Large intestine (tissue), 3 donors: Measurements from ENCODE around the gene PIGC. TPM values are rescaled to one million over a fixed set of nuclear protein-coding genes. Genes with fewer than 3 reads are reported as not detected.

Source experiments
- DNase-seq, 2 donors: peaks; one replicate each; pipeline versions ENCODE4 v3.0.0 to v3.0.0-alpha.2; 2013
- H3K27ac ChIP-seq: one replicate; pipeline ENCODE4 v1.5.1; 2013; ENCODE audit warnings: low read length
- H3K27me3 ChIP-seq: 2 replicates; pipeline ENCODE4 v1.6.1; 2013; ENCODE audit warnings: low read length; ENCODE audit not compliant: control insufficient read depth, insufficient read depth
- H3K36me3 ChIP-seq: 2 replicates; pipeline ENCODE4 v1.6.1; 2013; ENCODE audit warnings: low read length; ENCODE audit not compliant: control insufficient read depth, insufficient read depth
- H3K4me1 ChIP-seq: one replicate; pipeline ENCODE4 v1.6.1; 2013; ENCODE audit warnings: low read length; ENCODE audit not compliant: control insufficient read depth, insufficient read depth
- H3K4me3 ChIP-seq: one replicate; pipeline ENCODE4 v1.5.1; 2013; ENCODE audit warnings: low read length
- H3K9me3 ChIP-seq: one replicate; pipeline ENCODE4 v1.6.1; 2013; ENCODE audit warnings: mild to moderate bottlenecking, low read depth, low read length, moderate library complexity; ENCODE audit not compliant: control insufficient read depth
- WGBS: methylation state at CpG from one replicate; pipeline ENCODE4 v1.1.5; 2013; ENCODE audit warnings: low lambda C conversion rate; ENCODE audit not compliant: insufficient coverage; 5-methylcytosine and 5-hydroxymethylcytosine counted together
- polyA plus RNA-seq: library from polyadenylated mRNA; unstranded; fragments of 120-200 nt; gene quantifications from one replicate; pipeline ENCODE4 v1.2.1, GENCODE V29; 2013

Gene PIGC
- polyA plus RNA-seq, 1 donor: 30.6 TPM

GRCh38 chr1:172469717-172470116, 25.8 kb upstream of the PIGC start:
- WGBS: no CpG with 5 or more reads among the region's 3 CpGs
- Histone ChIP-seq H3K4me1 (peaks cover 16% of the 10 kb centered on the region), H3K4me3 (no peak overlapping the region), H3K27ac (peak overlapping the region; percentile 70), H3K27me3 (no peaks in the 10 kb centered on the region), H3K36me3 (no peaks in the 10 kb centered on the region), H3K9me3 (no peaks in the 10 kb centered on the region)
- no peak for DNase-seq

DNA sequence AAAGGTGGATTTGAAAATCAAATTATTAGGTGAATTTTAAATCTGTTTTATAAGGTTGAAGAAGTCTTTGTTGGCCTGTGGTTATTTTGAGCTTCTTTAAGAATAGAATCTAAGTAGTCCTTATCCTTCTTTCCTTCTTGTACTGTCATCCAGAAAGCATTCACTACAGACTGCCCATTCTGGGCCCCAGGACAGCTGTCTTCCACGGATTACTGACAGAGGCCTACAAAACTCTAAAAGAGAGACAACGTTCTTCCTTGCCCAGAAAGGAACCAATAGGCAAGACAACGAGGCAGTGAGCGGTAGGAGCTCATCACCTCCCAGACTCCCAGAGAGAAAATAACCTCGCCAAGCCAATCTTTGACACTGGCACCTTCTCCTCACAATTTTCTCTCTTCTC, 24.4 kb upstream of the PIGC start:
- Histone ChIP-seq H3K4me1 (peaks cover 16% of the 10 kb centered on the region), H3K36me3 (no peaks in the 10 kb centered on the region), H3K9me3 (no peaks in the 10 kb centered on the region), H3K27ac (peak overlapping the region; percentile 77), H3K4me3 (no peak overlapping the region), H3K27me3 (no peaks in the 10 kb centered on the region)
- WGBS: no CpG with 5 or more reads among the region's 5 CpGs
- DNase-seq: no peak

GRCh38 chr1:172467446-172467845, 23.6 kb upstream of the PIGC start:
- H3K9me3 ChIP-seq: no peaks in the 10 kb centered on the region

DNA sequence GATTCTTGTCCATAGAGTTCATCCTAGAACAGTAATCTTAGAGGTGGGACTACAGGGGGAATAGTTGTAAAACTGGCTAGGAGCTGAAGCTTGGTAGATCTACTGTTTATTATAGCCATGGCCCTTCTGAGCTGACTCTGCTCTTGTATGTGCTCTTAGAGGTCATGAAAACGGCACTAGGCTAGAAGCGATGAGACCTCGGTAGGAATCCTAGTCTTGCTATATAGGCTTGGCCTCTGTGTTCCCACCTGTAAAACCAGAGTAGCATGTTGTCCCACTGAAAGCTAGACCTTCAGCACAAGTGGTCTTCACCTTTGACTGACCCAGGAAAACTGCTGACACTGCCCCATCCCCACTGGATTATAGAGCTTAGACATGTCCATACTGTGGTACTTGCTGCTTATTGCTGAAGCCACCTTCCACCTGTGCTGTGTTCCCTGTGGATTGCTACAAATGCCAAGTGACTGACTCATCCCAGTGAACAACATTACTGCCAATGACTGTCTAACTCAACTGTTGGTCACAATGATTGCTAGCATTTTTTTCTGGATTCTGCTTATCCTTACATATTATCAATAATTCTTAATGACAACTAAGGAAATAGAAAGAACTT, 23.0 kb upstream of the PIGC start:
- H3K36me3 ChIP-seq: no peaks in the 10 kb centered on the region
- peaks cover 16% of the 10 kb centered on the region for H3K4me1 ChIP-seq
- peak overlapping the region; percentile 77 for H3K27ac ChIP-seq
- no peaks in the 10 kb centered on the region for H3K9me3 ChIP-seq
- peak in 1 of 2 donors; percentile 65 for DNase-seq
- whole genome bisulfite sequencing: no CpG with 5 or more reads among the region's 3 CpGs
- H3K27me3 ChIP-seq: no peaks in the 10 kb centered on the region
- no peak overlapping the region for H3K4me3 ChIP-seq

More at GRCh38 chr1:172467446-172467845, 23.6 kb upstream of the PIGC start:
- Histone ChIP-seq H3K4me3 (no peak overlapping the region), H3K27ac (peak overlapping the region; percentile 77), H3K27me3 (no peaks in the 10 kb centered on the region), H3K36me3 (no peaks in the 10 kb centered on the region), H3K4me1 (peaks cover 16% of the 10 kb centered on the region)
- WGBS: 0% methylated on average over 1 of the region's 3 CpGs
- peak; percentile 58 to 78 for DNase-seq

DNA sequence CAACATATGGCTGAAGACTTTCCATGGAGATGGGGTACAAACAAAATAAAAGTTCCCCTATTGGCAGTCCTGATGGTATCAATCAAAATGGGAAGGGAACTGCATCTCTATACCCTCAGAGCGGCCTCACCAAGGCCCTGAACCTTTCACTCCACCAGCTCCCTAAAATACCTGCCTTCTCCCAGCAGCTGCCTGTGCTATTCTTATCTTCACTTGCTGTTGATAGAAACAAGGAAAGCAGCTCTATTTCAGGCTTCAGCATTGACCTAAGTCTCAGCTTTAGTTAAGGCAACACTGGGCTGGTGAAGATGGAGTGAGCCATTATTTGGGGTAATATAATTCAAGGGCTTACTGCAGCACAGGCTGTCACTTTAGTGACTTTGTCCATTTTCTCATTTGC, 21.7 kb upstream of the PIGC start:
- H3K27ac ChIP-seq: no peak overlapping the region
- no peaks in the 10 kb centered on the region for H3K36me3 ChIP-seq
- DNase-seq: no peak
- peaks cover 15% of the 10 kb centered on the region for H3K4me1 ChIP-seq
- H3K9me3 ChIP-seq: no peaks in the 10 kb centered on the region
- H3K27me3 ChIP-seq: no peaks in the 10 kb centered on the region
- H3K4me3 ChIP-seq: no peak overlapping the region
- no CpG with 5 or more reads among the region's 1 CpG for WGBS

- Histone ChIP-seq H3K36me3 (no peaks in the 10 kb centered on the region), H3K27ac (no peak overlapping the region), H3K27me3 (no peaks in the 10 kb centered on the region), H3K4me3 (no peak overlapping the region), H3K9me3 (no peaks in the 10 kb centered on the region), H3K4me1 (peaks cover 5% of the 10 kb centered on the region)
- no peak for DNase-seq
- no CpG with 5 or more reads among the region's 1 CpG for WGBS
Observed at GRCh38 chr1:172460887-172461315, 17.0 kb upstream of the PIGC start.

GRCh38 chr1:172460177-172460576, 16.3 kb upstream of the PIGC start:
- DNase-seq: no peak
- Histone ChIP-seq H3K27ac (no peak overlapping the region), H3K4me3 (no peak overlapping the region), H3K36me3 (no peaks in the 10 kb centered on the region), H3K27me3 (no peaks in the 10 kb centered on the region), H3K9me3 (no peaks in the 10 kb centered on the region), H3K4me1 (peaks cover 9% of the 10 kb centered on the region)
- 100% methylated on average over 1 of the region's 1 CpG for WGBS

DNA sequence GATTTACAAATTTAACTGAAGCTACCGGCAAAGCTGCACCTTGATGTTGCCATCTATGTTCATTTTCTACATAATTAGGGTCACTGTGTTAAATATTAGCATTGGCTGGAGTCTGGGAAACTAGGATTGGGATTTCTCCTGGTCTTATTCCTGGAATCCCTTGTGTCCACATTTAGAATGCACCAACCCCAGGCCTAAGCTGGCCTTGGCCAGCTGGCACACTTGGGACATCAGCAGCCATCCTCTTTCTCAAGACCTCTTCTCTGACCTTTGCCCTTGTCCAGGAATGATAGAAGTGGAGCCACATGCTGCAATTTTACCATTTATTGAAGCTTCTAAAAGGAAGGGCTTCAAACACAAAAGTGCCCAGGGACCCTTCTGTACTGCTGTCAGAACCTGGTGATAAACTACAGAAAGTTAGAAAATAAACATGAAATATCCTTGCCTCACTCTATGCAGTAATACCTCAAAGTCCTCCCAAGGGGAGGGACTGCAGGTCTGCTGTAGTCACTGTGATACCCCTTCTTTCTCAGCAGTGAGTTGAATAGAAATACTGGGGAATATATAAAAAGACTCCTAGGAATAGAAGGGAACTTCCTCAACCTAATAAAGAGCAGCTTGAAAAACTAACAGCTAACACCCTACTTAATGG, 13.7 kb upstream of the PIGC start:
- Histone ChIP-seq H3K4me1 (peaks cover 29% of the 10 kb centered on the region), H3K27me3 (no peaks in the 10 kb centered on the region), H3K27ac (no peak overlapping the region), H3K4me3 (no peak overlapping the region), H3K36me3 (no peaks in the 10 kb centered on the region), H3K9me3 (no peaks in the 10 kb centered on the region)
- DNase-seq: no peak
- no CpG with 5 or more reads among the region's 1 CpG for WGBS

GRCh38 chr1:172456344-172456769, 12.5 kb upstream of the PIGC start:
- no peak for DNase-seq
- Histone ChIP-seq H3K36me3 (no peaks in the 10 kb centered on the region), H3K4me3 (no peak overlapping the region), H3K27ac (peak overlapping the region; percentile 56), H3K4me1 (peaks cover 36% of the 10 kb centered on the region), H3K9me3 (no peaks in the 10 kb centered on the region), H3K27me3 (no peaks in the 10 kb centered on the region)
- WGBS: 42% methylated on average over 2 of the region's 5 CpGs

DNA sequence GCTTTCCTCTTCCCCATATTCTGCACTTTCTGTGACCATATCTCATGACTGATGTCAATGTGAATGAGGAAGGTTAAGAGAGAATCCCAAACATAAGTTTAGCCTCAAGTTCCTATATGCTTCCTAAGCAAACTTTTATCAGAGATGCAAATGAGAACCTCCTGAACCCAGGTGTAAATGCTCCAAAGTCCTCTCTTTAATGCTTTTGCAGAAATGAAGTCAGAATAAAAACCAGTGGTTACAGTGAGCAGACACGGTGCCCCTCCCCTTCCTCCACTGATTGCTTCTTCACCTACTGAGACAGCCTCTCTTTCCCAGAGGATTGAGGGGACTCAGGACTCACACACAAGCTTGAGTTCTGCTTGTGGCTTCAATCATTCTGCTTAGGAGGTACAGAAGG, 11.6 kb upstream of the PIGC start:
- H3K4me1 ChIP-seq: peaks cover 42% of the 10 kb centered on the region
- H3K9me3 ChIP-seq: no peaks in the 10 kb centered on the region
- peak in 1 of 2 donors; percentile 79 for DNase-seq
- H3K4me3 ChIP-seq: no peak overlapping the region
- no peaks in the 10 kb centered on the region for H3K27me3 ChIP-seq
- no CpG with 5 or more reads among the region's 1 CpG for WGBS
- H3K27ac ChIP-seq: peak overlapping the region; percentile 56
- no peaks in the 10 kb centered on the region for H3K36me3 ChIP-seq

DNA sequence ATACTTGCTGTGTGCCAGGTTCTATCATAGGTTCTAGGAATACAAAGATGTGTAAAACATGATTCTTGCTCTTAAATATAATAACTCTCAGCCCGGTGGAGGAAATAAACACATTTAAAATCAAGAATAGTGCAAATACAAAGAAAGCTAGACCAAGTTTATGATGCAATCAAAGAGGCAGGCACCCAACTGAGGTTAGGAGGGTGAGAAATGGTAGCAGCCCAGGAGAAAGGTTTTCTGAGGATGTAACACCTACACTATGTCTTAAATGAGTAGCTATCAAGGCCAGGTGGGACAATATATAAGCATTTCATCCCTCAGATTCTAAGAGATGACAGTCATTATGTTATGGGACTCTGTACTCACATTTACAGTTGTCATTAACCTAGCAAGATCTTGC, 9.7 kb upstream of the PIGC start:
- no peak for DNase-seq
- 43% methylated on average over 1 of the region's 1 CpG for WGBS
- Histone ChIP-seq H3K36me3 (no peaks in the 10 kb centered on the region), H3K27me3 (no peaks in the 10 kb centered on the region), H3K27ac (no peak overlapping the region), H3K4me1 (peaks cover 60% of the 10 kb centered on the region), H3K9me3 (no peaks in the 10 kb centered on the region), H3K4me3 (no peak overlapping the region)
